Spleen (tissue), 7 donors: ENCODE results near the gene CAMK1D.
"Not testable (repeated sequence)": the region's sequence is repeated elsewhere in the genome, so short reads cannot be mapped to it uniquely, and the experiment has no call there.

ENCODE experiments used
- CTCF ChIP-seq, 11 experiments: fragments of 200-600 bp in 7 of 11; fragments of 450-650 bp in 4 of 11; sonication (generic) in 4 of 11; IDR thresholded peaks in 8 of 11; conservative IDR thresholded peaks in 3 of 11; 1 replicate in 7 of 11; 2 replicates in 4 of 11; pipeline versions ENCODE4 v1.4.0 to v1.8.0; 2016 to 2021; ENCODE audit warnings: antibody characterized with exemption in 11 of 11, inconsistent platforms in 4 of 11, mild to moderate bottlenecking in 1 of 11
- POLR2A ChIP-seq, 3 donors: fragments of 450-650 bp; IDR thresholded peaks; one replicate each; pipeline ENCODE4 v1.5.1; 2017; ENCODE audit warnings: antibody characterized with exemption in 3 of 3, mild to moderate bottlenecking in 1 of 3
- donor health status: DM: no; HTN: no; CAD: no; lungs with moderate emphysema.
- donor health status: DM: no; HTN: no; CAD: no.
- donor health status: DM: no; HTN: no; CAD: no.

GRCh38 chr10:12361115-12361514 lies 11.8 kb downstream of the CAMK1D start:
- not testable (repeated sequence) for TF ChIP-seq CTCF (IDR thresholded peaks at IDR 0.05 in 8 of 11, conservative IDR thresholded peaks at IDR 0.05 in 3 of 11); POLR2A (IDR thresholded peaks at IDR 0.05)
